Stimulated activated effector memory CD8-positive, alpha-beta T cell treated with anti-CD3 and anti-CD28 coated beads, Interleukin-12 subunit alpha, Interleukin-12 subunit beta, amount 100 ng/mL, for 72 hours (primary cell): Measurements from ENCODE around the gene NPIPA5.
A peak's percentile ranks its signal among the peaks of the same experiment; 100 is the strongest.
"Not testable (repeated sequence)": the region's sequence is repeated elsewhere in the genome, so short reads cannot be mapped to it uniquely, and the experiment has no call there.

Source experiments
- ATAC-seq: fragments of 150-1000 bp; cut with Tn5 transposase; 2 replicates; pipeline ENCODE4 v1.10.0; 2021
- DNase-seq, 2 donors: peaks; one replicate each; pipeline ENCODE4 v3.0.0; 2021 to 2022; ENCODE audit warnings: low spot score in 2 of 2
- H3K27ac Mint-ChIP-seq: one replicate; pipeline ENCODE4 v1.8.0; 2022; ENCODE audit warnings: mild to moderate bottlenecking, mixed read lengths
- H3K36me3 Mint-ChIP-seq: one replicate; pipeline ENCODE4 v1.8.0; 2022; ENCODE audit warnings: mild to moderate bottlenecking, mixed read lengths
- H3K4me1 Mint-ChIP-seq: one replicate; pipeline ENCODE4 v1.8.0; 2022; ENCODE audit warnings: mixed read lengths
- H3K4me3 Mint-ChIP-seq: one replicate; pipeline ENCODE4 v1.8.0; 2022; ENCODE audit warnings: mild to moderate bottlenecking, mixed read lengths
- H3K9me3 Mint-ChIP-seq: one replicate; pipeline ENCODE4 v1.8.0; 2022; ENCODE audit warnings: mixed read lengths

Gene NPIPA5

GRCh38 chr16:15378194-15378593 is at the start of gene NPIPA5:
Gene NPIPA5, minus strand, starts transcription at chr16:15378294. Its CDS starts 0 bp downstream, at chr16:15378294.
- H3K27ac Mint-ChIP-seq, H3K4me1 Mint-ChIP-seq, H3K36me3 Mint-ChIP-seq, ATAC-seq, H3K9me3 Mint-ChIP-seq, H3K4me3 Mint-ChIP-seq, DNase-seq: not testable (repeated sequence)

GRCh38 chr16:15427648-15428239 is 49.6 kb upstream of the NPIPA5 start:
- peak; percentile 62 for ATAC-seq
- Mint-ChIP-seq H3K4me3 (no peak overlapping the region), H3K4me1 (no peaks in the 10 kb centered on the region), H3K27ac (no peak overlapping the region), H3K9me3 (no peaks in the 10 kb centered on the region), H3K36me3 (no peaks in the 10 kb centered on the region)
- peak; percentile 14 to 54 for DNase-seq

GRCh38 chr16:15426796-15427195 is 48.7 kb upstream of the NPIPA5 start:
- no peak overlapping the region for H3K4me3 Mint-ChIP-seq
- no peak for ATAC-seq

GRCh38 chr16:15425861-15426260 is 47.8 kb upstream of the NPIPA5 start:
- ATAC-seq (no peak), DNase-seq (no peak)
- H3K4me1 Mint-ChIP-seq: no peaks in the 10 kb centered on the region
- H3K4me3 Mint-ChIP-seq: no peak overlapping the region
- no peak overlapping the region for H3K27ac Mint-ChIP-seq
- no peaks in the 10 kb centered on the region for H3K36me3 Mint-ChIP-seq
- no peaks in the 10 kb centered on the region for H3K9me3 Mint-ChIP-seq

More at GRCh38 chr16:15426796-15427195, 48.7 kb upstream of the NPIPA5 start:
- DNase-seq: no peak
- Mint-ChIP-seq H3K36me3 (no peaks in the 10 kb centered on the region), H3K9me3 (no peaks in the 10 kb centered on the region), H3K4me1 (no peaks in the 10 kb centered on the region), H3K27ac (no peak overlapping the region)

GRCh38 chr16:15422222-15422621 is 44.1 kb upstream of the NPIPA5 start:
- H3K36me3 Mint-ChIP-seq: no peaks in the 10 kb centered on the region
- DNase-seq: no peak
- no peaks in the 10 kb centered on the region for H3K4me1 Mint-ChIP-seq
- H3K9me3 Mint-ChIP-seq: no peaks in the 10 kb centered on the region
- no peak for ATAC-seq
- H3K4me3 Mint-ChIP-seq: no peak overlapping the region
- no peak overlapping the region for H3K27ac Mint-ChIP-seq

- not testable (repeated sequence) for DNase-seq, H3K36me3 Mint-ChIP-seq, ATAC-seq, H3K4me3 Mint-ChIP-seq, H3K9me3 Mint-ChIP-seq, H3K27ac Mint-ChIP-seq, H3K4me1 Mint-ChIP-seq
Measured at GRCh38 chr16:15421696-15422095, 43.6 kb upstream of the NPIPA5 start.

GRCh38 chr16:15418206-15418605 is 40.1 kb upstream of the NPIPA5 start:
- Mint-ChIP-seq H3K4me3 (no peak overlapping the region), H3K9me3 (no peaks in the 10 kb centered on the region), H3K27ac (no peak overlapping the region), H3K36me3 (no peaks in the 10 kb centered on the region), H3K4me1 (peaks cover 10% of the 10 kb centered on the region)
- DNase-seq (no peak), ATAC-seq (no peak)

- no peaks in the 10 kb centered on the region for H3K36me3 Mint-ChIP-seq
- H3K9me3 Mint-ChIP-seq: no peaks in the 10 kb centered on the region
- no peak overlapping the region for H3K27ac Mint-ChIP-seq
- DNase-seq (no peak), ATAC-seq (no peak)
- H3K4me1 Mint-ChIP-seq: peaks cover 10% of the 10 kb centered on the region
- H3K4me3 Mint-ChIP-seq: no peak overlapping the region
Measured at GRCh38 chr16:15417197-15417596, 39.1 kb upstream of the NPIPA5 start.

- H3K9me3 Mint-ChIP-seq: no peaks in the 10 kb centered on the region
- DNase-seq (no peak), ATAC-seq (peak; percentile 46)
- no peaks in the 10 kb centered on the region for H3K36me3 Mint-ChIP-seq
- H3K27ac Mint-ChIP-seq: peak overlapping the region; percentile 11
- H3K4me1 Mint-ChIP-seq: peaks cover 10% of the 10 kb centered on the region
- no peak overlapping the region for H3K4me3 Mint-ChIP-seq
Measured at GRCh38 chr16:15415511-15415985, 37.5 kb upstream of the NPIPA5 start.

- not testable (repeated sequence) for H3K4me1 Mint-ChIP-seq, H3K36me3 Mint-ChIP-seq, H3K27ac Mint-ChIP-seq, H3K4me3 Mint-ChIP-seq, DNase-seq, H3K9me3 Mint-ChIP-seq, ATAC-seq
Measured at GRCh38 chr16:15409476-15409875, 31.4 kb upstream of the NPIPA5 start.

GRCh38 chr16:15407756-15408155 is 29.7 kb upstream of the NPIPA5 start:
- not testable (repeated sequence) for H3K4me1 Mint-ChIP-seq, ATAC-seq, H3K27ac Mint-ChIP-seq, H3K4me3 Mint-ChIP-seq, H3K9me3 Mint-ChIP-seq, DNase-seq, H3K36me3 Mint-ChIP-seq

GRCh38 chr16:15404792-15405191 is 26.7 kb upstream of the NPIPA5 start:
- Mint-ChIP-seq H3K27ac (no peak overlapping the region), H3K4me1 (no peaks in the 10 kb centered on the region), H3K4me3 (no peak overlapping the region), H3K9me3 (no peaks in the 10 kb centered on the region), H3K36me3 (no peaks in the 10 kb centered on the region)
- DNase-seq (no peak), ATAC-seq (no peak)

- not testable (repeated sequence) for H3K4me3 Mint-ChIP-seq, H3K36me3 Mint-ChIP-seq, H3K27ac Mint-ChIP-seq, H3K9me3 Mint-ChIP-seq, ATAC-seq, DNase-seq, H3K4me1 Mint-ChIP-seq
Measured at GRCh38 chr16:15404091-15404490, 26.0 kb upstream of the NPIPA5 start.

- no peaks in the 10 kb centered on the region for H3K9me3 Mint-ChIP-seq
- no peaks in the 10 kb centered on the region for H3K36me3 Mint-ChIP-seq
- no peak overlapping the region for H3K27ac Mint-ChIP-seq
- DNase-seq (no peak), ATAC-seq (no peak)
- H3K4me3 Mint-ChIP-seq: no peak overlapping the region
- H3K4me1 Mint-ChIP-seq: no peaks in the 10 kb centered on the region
Measured at GRCh38 chr16:15403392-15403995, 25.4 kb upstream of the NPIPA5 start.

- DNase-seq (no peak), ATAC-seq (no peak)
- Mint-ChIP-seq H3K27ac (no peak overlapping the region), H3K4me3 (no peak overlapping the region), H3K36me3 (no peaks in the 10 kb centered on the region), H3K4me1 (no peaks in the 10 kb centered on the region), H3K9me3 (no peaks in the 10 kb centered on the region)
Measured at GRCh38 chr16:15401972-15402371, 23.9 kb upstream of the NPIPA5 start.

- H3K4me3 Mint-ChIP-seq, ATAC-seq, DNase-seq, H3K27ac Mint-ChIP-seq, H3K36me3 Mint-ChIP-seq, H3K9me3 Mint-ChIP-seq, H3K4me1 Mint-ChIP-seq: not testable (repeated sequence)
Measured at GRCh38 chr16:15400314-15400713, 22.2 kb upstream of the NPIPA5 start.
